Spleen (tissue), 11 donors: ENCODE measurements around the gene CDA. TPM values are rescaled to one million over a fixed set of nuclear protein-coding genes. Genes with fewer than 3 reads are reported as not detected.

ENCODE experiments used
- DNase-seq: peaks from one replicate; pipeline ENCODE4 v3.0.0-alpha.2; 2020
- H3K27ac ChIP-seq, 8 donors: fragments of 200-600 bp; sonication (generic) in 7 of 8; 1 replicate in 4 of 8; 2 replicates in 4 of 8; pipeline versions ENCODE4 v1.5.0 to v1.8.0; 2016 to 2021; ENCODE audit warnings: inconsistent platforms in 4 of 8, mild to moderate bottlenecking in 4 of 8, moderate library complexity in 1 of 8
- H3K27me3 ChIP-seq, 7 donors: fragments of 200-600 bp; sonication (generic) in 6 of 7; replicated peaks in 1 of 7; 1 replicate in 4 of 7; 2 replicates in 3 of 7; pipeline versions ENCODE4 v1.5.0 to v1.8.0; 2016 to 2021; ENCODE audit warnings: inconsistent platforms in 3 of 7, mild to moderate bottlenecking in 1 of 7
- H3K36me3 ChIP-seq, 6 donors: fragments of 200-600 bp; sonication (generic) in 5 of 6; 1 replicate in 4 of 6; 2 replicates in 2 of 6; pipeline versions ENCODE4 v1.5.0 to v1.8.0; 2016 to 2021; ENCODE audit warnings: inconsistent platforms in 2 of 6
- H3K4me1 ChIP-seq, 6 donors: fragments of 200-600 bp; sonication (generic) in 5 of 6; 1 replicate in 3 of 6; 2 replicates in 3 of 6; pipeline versions ENCODE4 v1.5.0 to v1.8.0; 2016 to 2021; ENCODE audit warnings: inconsistent platforms in 3 of 6
- H3K4me3 ChIP-seq, 8 donors: fragments of 200-600 bp; sonication (generic) in 7 of 8; 1 replicate in 4 of 8; 2 replicates in 4 of 8; pipeline versions ENCODE4 v1.5.0 to v1.8.0; 2016 to 2021; ENCODE audit warnings: inconsistent platforms in 4 of 8, mild to moderate bottlenecking in 4 of 8, moderate library complexity in 2 of 8
- H3K9me3 ChIP-seq, 8 donors: fragments of 200-600 bp; sonication (generic) in 7 of 8; 1 replicate in 4 of 8; 2 replicates in 4 of 8; pipeline versions ENCODE4 v1.5.0 to v1.8.0; 2016 to 2021; ENCODE audit warnings: inconsistent platforms in 4 of 8
- CTCF ChIP-seq, 11 experiments: fragments of 200-600 bp in 7 of 11; fragments of 450-650 bp in 4 of 11; sonication (generic) in 4 of 11; IDR thresholded peaks in 8 of 11; conservative IDR thresholded peaks in 3 of 11; 1 replicate in 7 of 11; 2 replicates in 4 of 11; pipeline versions ENCODE4 v1.4.0 to v1.8.0; 2016 to 2021; ENCODE audit warnings: antibody characterized with exemption in 11 of 11, inconsistent platforms in 4 of 11, mild to moderate bottlenecking in 1 of 11
- POLR2A ChIP-seq, 3 donors: fragments of 450-650 bp; IDR thresholded peaks; one replicate each; pipeline ENCODE4 v1.5.1; 2017; ENCODE audit warnings: antibody characterized with exemption in 3 of 3, mild to moderate bottlenecking in 1 of 3
- POLR2AphosphoS5 ChIP-seq, 3 donors: sonication (generic); formaldehyde crosslinking; IDR thresholded peaks; one replicate each; pipeline ENCODE4 v1.5.1; 2017; ENCODE audit warnings: antibody characterized with exemption in 3 of 3
- WGBS, 5 donors: extraction: QIAGEN DNeasy Blood & Tissue Kit in 3 of 5; methylation state at CpG; one replicate each; pipeline versions ENCODE4 v1.1.5 to v1.1.7; 2013 to 2018; 5-methylcytosine and 5-hydroxymethylcytosine counted together
- intact Hi-C: fragments of 100-400 bp; cut with DNase I; formaldehyde crosslinking; loops from one replicate; pipeline ENCODE4 v1.15.0; 2023; ENCODE audit warnings: low total_unique reads
- polyA plus RNA-seq, 3 donors: library from polyadenylated mRNA; stranded (reverse); fragments of 200-250 nt; gene quantifications; one replicate each; pipeline ENCODE4 v1.2.1, GENCODE V29; 2013
- total RNA-seq, 7 donors: library from RNA; depleted of rRNA in 3 of 7; stranded (reverse); fragments of >200 nt in 3 of 7; fragmentation: NEBNext Ultra II Directional in 4 of 7; extraction: Animal tissue kit (Norgen Biotek cat#: 25700) in 4 of 7; gene quantifications; one replicate each; pipeline versions ENCODE4 v1.1.0 to v1.2.1, GENCODE V29; 2016 to 2021
- donor health status: healthy with polysubstance abuse.
- donor health status: DM: no; HTN: no; CAD: no; lungs with moderate emphysema.
- donor health status: DM: no; HTN: no; CAD: no.
- donor health status: Bipolar disorder and iron deficiency.
- donor health status: healthy.
- donor health status: DM: no; HTN: no; CAD: no.
- donor health status: DM: yes; HTN: yes; CAD: no.

Gene CDA
- total and polyA plus RNA-seq, 10 donors = 4.2 to 47.2 (median 15.6) TPM

DNA sequence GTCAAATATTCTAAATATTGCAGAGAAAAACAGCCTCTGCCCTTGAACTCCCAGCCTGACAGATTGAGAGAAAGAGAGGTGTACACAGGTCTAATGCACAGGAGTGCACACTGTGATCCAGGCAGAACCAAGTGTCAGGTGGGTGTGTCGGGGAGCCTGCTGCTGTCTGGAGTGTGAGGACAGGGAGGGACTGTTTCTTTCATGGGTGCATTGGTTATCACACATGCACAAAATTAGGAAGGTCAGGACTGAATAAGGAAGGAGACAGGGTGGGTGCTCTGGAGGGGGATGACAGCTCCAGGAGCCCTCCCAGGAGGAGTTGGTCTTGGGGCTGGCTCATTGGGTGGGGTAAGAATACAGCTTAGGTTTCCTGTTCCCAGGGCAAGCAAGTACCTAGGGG is 31.1 kb downstream of the CDA start:
- peaks cover 0 to 48% (median 0%) of the 10 kb centered on the region in 6 donors for H3K36me3 ChIP-seq
- DNase-seq = no peak
- no peak for TF ChIP-seq CTCF (IDR thresholded peaks at IDR 0.05 in 8 of 11, conservative IDR thresholded peaks at IDR 0.05 in 3 of 11)
- TF ChIP-seq POLR2AphosphoS5 (IDR thresholded peaks at IDR 0.05) = no peak
- TF ChIP-seq POLR2A (IDR thresholded peaks at IDR 0.05) = no peak
- H3K27ac ChIP-seq = no peak overlapping the region
- intact Hi-C loops = no loop called here
- no peaks in the 10 kb centered on the region for H3K27me3 ChIP-seq
- H3K4me3 ChIP-seq = no peak overlapping the region
- H3K4me1 ChIP-seq = peaks cover 0 to 7% (median 1%) of the 10 kb centered on the region in 6 donors
- WGBS, 5 donors = 77 to 100% (median 84%) methylated on average over 1 of the region's 1 CpG
- no peaks in the 10 kb centered on the region for H3K9me3 ChIP-seq

- no peaks in the 10 kb centered on the region for H3K27me3 ChIP-seq
- no peaks in the 10 kb centered on the region for H3K9me3 ChIP-seq
- TF ChIP-seq POLR2A (IDR thresholded peaks at IDR 0.05) (no peak), POLR2AphosphoS5 (IDR thresholded peaks at IDR 0.05) (no peak), CTCF (IDR thresholded peaks at IDR 0.05 in 8 of 11, conservative IDR thresholded peaks at IDR 0.05 in 3 of 11) (no peak)
- H3K4me3 ChIP-seq = no peak overlapping the region
- intact Hi-C loops = no loop called here
- H3K4me1 ChIP-seq = peaks cover 0 to 7% (median 1%) of the 10 kb centered on the region in 6 donors
- H3K27ac ChIP-seq = no peak overlapping the region
- peaks cover 0 to 38% (median 0%) of the 10 kb centered on the region in 6 donors for H3K36me3 ChIP-seq
- no peak for DNase-seq
- WGBS, 5 donors = 67 to 93% (median 80%) methylated on average over 6 of the region's 6 CpGs
Observed at GRCh38 chr1:20621012-20621411, 32.1 kb downstream of the CDA start.

DNA sequence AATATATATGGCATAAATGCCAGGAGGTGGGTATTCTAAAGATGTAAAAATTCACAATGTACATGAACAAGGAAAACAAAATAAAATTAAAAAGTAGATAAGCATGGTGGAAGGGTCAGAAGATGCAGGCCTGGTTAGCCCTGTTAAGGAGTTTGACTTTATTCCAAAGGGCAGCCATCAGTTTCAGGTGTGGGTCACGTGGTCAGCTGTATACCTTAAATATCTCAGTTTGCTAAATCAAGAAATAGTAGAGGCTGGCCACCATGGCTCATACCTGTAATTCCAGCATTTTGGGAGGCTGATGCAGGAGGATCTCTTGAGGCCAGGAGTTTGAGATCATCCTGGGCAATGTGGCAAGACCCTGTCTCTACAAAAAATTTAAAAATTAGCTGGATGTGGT is 35.8 kb downstream of the CDA start:
- H3K4me1 ChIP-seq = no peaks in the 10 kb centered on the region
- TF ChIP-seq POLR2A (IDR thresholded peaks at IDR 0.05) (no peak), CTCF (IDR thresholded peaks at IDR 0.05 in 8 of 11, conservative IDR thresholded peaks at IDR 0.05 in 3 of 11) (no peak), POLR2AphosphoS5 (IDR thresholded peaks at IDR 0.05) (no peak)
- intact Hi-C loops = no loop called here
- DNase-seq = no peak
- H3K27me3 ChIP-seq = no peaks in the 10 kb centered on the region
- no peak overlapping the region for H3K4me3 ChIP-seq
- no peak overlapping the region for H3K27ac ChIP-seq
- H3K9me3 ChIP-seq = peaks cover 0 to 19% (median 0%) of the 10 kb centered on the region in 8 donors
- 79 to 90% (median 86%) methylated on average over 1 of the region's 1 CpG for WGBS, 5 donors
- peaks cover 0 to 6% (median 0%) of the 10 kb centered on the region in 6 donors for H3K36me3 ChIP-seq

GRCh38 chr1:20625176-20626097 is 36.5 kb downstream of the CDA start:
- no peak for DNase-seq
- Histone ChIP-seq H3K9me3 (peaks cover 0 to 19% (median 0%) of the 10 kb centered on the region in 8 donors), H3K4me1 (no peaks in the 10 kb centered on the region), H3K27me3 (no peaks in the 10 kb centered on the region), H3K4me3 (no peak overlapping the region), H3K27ac (no peak overlapping the region), H3K36me3 (no peaks in the 10 kb centered on the region)
- TF ChIP-seq POLR2AphosphoS5 (IDR thresholded peaks at IDR 0.05) (no peak), CTCF (IDR thresholded peaks at IDR 0.05 in 8 of 11, conservative IDR thresholded peaks at IDR 0.05 in 3 of 11) (no peak), POLR2A (IDR thresholded peaks at IDR 0.05) (no peak)
- intact Hi-C loops = no loop called here
- 76 to 87% (median 76%) methylated on average over 3 of the region's 3 CpGs for WGBS, 5 donors
